NCI-H510A (cell line): Measurements from ENCODE around the gene RASGEF1C.

Source experiments
- DNase-seq: peaks from one replicate; lab custom pipeline; 2025; lab: John Stamatoyannopoulos, UW

RASGEF1C gene

GRCh38 chr5:180179442-180180420 is 29.3 kb downstream of the RASGEF1C start:
- DNase-seq, result no peak

- no peak for DNase-seq
Measured at GRCh38 chr5:180178531-180179441, 30.2 kb downstream of the RASGEF1C start.

GRCh38 chr5:180176191-180176590 is 32.8 kb downstream of the RASGEF1C start:
- DNase-seq, result no peak

DNA sequence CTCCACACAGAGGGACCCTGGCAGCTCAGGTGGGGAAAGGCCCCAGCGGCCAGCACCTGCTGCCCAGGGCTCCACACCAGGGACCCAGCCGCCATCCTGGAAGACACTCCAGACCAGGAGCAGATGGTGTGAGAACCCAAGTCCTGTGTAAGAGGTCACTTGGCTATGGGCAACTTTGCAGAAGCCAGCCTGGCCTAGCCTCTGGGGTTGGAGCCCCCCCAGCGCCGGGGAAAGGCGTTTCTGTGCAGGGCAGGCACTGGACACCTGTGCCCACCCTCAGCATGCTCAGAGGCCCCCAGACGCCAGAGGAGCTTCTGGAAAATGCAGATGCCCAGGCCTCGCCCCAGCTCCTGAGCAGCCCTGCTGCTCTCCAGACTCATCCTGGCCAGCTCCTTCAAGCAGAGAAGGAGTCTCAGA is 34.0 kb downstream of the RASGEF1C start:
- no peak for DNase-seq

- no peak for DNase-seq
Measured at GRCh38 chr5:180174587-180174972, 34.4 kb downstream of the RASGEF1C start.

GRCh38 chr5:180173875-180174586 is 35.0 kb downstream of the RASGEF1C start:
- no peak for DNase-seq

DNA sequence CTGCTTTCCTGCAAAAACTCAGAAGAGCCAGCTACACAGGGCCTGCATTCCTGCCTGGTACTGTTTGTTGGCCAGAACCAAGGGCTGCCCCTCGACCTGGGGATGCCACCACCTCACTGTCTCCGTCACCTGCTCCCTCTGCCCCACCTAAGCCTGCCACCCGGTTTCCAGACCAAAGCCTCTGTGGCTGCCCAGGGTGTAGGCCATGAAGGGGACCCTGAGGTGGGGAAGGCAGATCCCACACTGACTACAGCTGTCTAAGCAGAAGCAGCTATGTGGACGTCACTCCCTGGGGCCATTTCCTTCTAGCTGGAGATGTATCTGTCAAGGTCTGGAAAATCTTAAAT is 35.8 kb downstream of the RASGEF1C start:
- DNase-seq, result no peak

- DNase-seq, result no peak
Measured at GRCh38 chr5:180172447-180173197, 36.4 kb downstream of the RASGEF1C start.

DNA sequence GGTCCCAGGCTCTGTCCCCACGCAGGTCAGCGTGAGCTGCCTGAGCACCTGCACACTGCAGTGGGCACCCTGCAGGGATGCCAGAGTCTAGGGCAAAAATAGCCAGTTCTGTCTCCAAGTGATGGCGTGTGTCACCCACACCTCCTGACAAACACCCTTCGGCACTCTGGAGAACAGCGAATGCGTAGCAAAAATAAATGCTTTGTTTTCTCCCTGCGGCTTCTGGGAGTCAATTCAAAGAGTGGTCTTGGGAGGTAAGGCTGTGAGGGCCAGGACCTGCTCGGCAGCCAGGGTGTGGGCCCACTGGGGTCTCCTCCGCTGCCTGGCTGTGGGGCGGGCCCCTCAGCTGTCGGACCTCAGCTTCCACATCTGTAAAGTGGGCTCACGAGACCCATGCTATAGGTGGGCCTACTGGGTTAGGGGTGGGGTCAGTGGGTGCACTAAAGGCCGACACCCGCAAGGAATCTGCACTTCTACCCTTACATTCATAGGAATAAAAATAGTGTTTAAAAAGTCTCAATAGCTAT is 37.4 kb downstream of the RASGEF1C start:
- no peak for DNase-seq

DNA sequence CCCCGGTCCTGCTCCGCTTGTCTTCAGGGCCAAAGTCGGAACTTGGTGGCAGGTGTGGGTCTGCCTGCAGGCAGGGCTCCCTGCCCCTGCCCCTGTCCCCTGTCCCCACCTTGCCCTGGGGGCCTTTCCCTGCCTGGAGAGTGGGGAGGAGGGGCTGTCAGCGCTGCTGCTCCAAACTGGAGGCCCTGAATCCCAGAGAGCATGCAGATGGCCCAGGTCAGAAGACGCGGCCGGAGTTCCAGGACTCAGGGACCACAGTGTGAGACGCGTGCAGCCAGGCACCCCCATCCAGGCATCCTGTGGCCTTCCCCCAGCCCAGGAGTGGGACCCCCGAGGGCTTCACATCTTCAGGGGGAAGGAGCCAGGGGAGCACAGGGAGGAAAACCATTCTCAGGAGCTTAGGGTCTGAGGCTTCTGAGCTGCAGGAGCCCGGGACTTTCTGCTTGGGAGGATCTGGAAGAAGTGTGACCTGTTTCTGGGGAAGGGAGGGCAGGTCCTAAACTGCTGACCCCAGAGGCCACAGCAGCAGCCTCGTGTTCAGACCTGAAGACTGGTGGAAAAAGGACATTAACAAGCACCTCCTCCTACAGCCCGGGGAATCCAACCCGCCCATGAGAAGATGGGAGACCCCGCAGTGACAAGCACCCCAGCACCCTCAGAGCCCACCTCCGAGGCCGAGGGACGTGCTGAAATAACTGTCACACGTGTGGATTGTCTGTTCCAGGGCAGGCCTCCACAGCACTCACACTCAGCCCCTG is 38.0 kb downstream of the RASGEF1C start:
- DNase-seq, result no peak

- no peak for DNase-seq
Measured at GRCh38 chr5:180170106-180170809, 38.8 kb downstream of the RASGEF1C start.

DNA sequence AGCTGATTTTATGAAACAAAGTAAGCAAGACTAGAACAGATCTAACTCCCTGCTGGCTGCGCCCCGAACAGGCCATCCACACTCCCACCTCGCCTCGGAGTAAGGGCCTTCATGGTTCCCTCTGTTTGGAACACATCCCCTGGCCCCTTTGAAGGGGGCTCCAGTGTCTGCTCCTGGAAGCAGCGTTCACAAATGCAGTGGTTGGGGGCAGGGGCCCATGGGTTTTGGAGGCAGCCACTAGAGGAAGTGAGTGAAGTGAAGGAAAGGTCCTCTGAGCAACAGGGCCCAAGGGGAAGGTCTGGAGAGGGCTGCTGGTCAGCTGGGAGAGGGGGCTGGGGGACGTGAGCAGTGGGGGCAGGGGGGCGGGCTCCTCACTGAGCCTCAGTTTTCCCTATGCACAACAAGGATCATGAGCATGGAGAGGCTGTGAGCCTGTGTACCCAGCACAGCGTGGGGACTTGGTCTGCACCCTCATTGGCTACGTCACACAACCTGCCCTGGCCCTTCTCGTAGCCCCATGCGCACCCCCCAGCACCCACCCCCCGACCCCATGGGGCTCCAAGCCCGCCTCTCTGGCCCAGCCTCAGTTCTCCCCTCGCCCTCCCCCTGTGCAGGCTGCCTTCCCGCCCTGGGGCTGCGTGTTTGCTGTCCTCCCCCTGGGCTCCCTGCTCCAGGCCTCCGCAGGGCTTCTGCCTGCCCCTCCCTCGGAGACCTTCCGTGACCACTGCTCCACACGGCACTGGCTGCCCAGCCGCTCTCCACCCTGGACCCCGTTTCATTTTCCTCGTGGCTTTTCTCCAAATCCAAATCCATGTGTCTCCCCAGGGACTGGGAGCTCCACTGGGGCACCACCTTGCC is 39.5 kb downstream of the RASGEF1C start:
- no peak for DNase-seq

GRCh38 chr5:180168758-180169157 is 40.3 kb downstream of the RASGEF1C start:
- no peak for DNase-seq

DNA sequence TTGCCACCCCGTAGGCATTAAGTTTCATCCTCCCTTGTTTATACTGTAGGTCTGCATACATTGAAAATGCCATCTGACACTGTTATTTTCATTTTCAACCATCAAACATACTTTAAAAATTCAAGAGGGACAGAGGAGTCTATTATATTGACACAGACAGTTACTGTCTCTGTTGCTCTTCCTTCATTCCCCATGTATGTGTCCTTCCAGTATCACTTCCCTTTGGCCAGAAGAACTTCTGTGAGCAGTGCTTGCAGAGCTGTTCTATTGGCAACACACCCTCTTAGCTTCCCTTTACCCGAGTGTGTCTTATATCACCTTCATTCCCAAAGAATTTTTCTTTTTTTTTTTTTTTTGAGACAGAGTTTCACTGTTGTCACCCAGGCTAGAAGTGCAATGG is 42.8 kb downstream of the RASGEF1C start:
- DNase-seq, result no peak

DNA sequence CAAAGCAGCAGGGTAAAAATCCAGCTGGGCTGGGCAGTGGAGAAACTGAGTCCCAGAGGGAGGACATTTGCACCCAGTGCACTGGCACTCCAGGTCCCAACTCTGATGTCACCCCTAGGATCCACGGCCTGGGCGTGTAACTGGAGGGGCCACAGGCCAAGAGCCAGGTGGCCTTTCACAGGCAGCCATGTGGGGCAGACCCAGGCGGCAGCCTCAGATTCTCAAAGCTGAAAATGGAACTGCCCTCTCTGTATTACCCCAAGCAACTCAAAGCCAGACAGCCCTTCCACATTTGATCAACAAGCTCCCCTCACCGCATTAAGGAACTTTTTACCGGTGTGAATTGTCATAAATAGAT is 46.7 kb downstream of the RASGEF1C start:
- DNase-seq, result no peak

GRCh38 chr5:180161420-180162303 is 47.3 kb downstream of the RASGEF1C start:
- DNase-seq, result no peak

DNA sequence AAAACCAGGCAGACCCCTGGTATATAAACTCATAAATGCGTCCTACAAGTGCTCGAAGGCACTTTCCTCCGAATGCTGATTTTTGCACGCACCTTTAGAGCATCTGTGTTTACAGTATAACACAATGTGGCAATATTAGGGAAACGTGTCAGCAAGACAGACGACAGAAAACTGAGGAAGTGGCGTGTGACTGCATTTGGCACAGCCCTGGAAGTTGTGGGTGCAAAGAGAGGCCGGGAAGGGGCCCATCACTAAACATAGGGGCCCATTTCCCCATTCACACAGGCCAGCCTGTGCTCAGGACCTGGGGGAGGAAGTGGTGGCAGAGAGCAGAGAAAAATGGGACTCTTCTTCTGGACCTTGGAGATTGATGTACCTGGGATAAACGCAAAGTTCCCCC is 48.2 kb downstream of the RASGEF1C start:
- DNase-seq, result no peak

DNA sequence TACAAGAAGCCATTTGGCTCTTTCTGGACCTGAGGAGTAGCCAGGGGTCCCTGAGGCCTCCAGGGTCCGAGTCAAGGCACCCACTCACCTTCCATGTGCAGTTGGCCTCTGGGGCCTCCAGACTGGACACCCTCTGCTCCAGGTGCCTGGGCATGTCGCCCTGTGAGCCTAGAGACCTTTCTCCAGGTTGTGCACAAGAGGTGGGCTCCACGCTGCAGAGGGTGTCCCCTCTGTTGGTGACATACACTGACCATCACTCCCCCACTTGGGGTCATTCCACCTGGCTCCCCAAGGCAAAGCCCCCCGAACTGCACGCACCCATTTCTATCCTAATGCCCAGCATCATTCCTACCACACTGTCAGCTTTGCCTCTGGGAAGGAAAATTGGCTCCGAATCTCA is 48.8 kb downstream of the RASGEF1C start:
- DNase-seq, result no peak
